HepG2 (cell line): ENCODE results near the gene PKP1. TPM values are rescaled to one million over a fixed set of nuclear protein-coding genes. Genes with fewer than 3 reads are reported as not detected.

ENCODE experiments used
- FOXA3 ChIP-seq: IDR thresholded peaks from 2 replicates; pipeline ENCODE4 v1.6.1; 2016; ENCODE audit warnings: missing genetic modification reagents, missing compliant biosample characterization
- KIAA2018 ChIP-seq: sonication (generic); formaldehyde crosslinking; IDR thresholded peaks from 2 replicates; pipeline ENCODE4 v1.5.0; 2020; ENCODE audit warnings: mild to moderate bottlenecking, missing genetic modification reagents, borderline replicate concordance
- polyA plus RNA-seq, 8 experiments: library from polyadenylated mRNA; depleted of rRNA in 3 of 8; stranded (reverse) in 7 of 8; unstranded in 1 of 8; fragments of >200 nt; fragmentation: Illumina TruSeq in 4 of 8; extraction: Trizol in 4 of 8; gene quantifications; 2 replicates each; pipeline versions ENCODE4 v1.2.1 to v1.2.3, GENCODE V29; 2011 to 2016; ENCODE audit warnings: low read depth in 4 of 8, missing spikeins in 1 of 8, mixed read lengths in 1 of 8; ENCODE audit not compliant: insufficient read depth in 1 of 8
- total RNA-seq, 5 experiments: library from RNA; depleted of rRNA; stranded (reverse); fragments of >200 nt; fragmentation: Illumina TruSeq; extraction: Trizol; gene quantifications; 2 replicates each; pipeline ENCODE4 v1.2.3, GENCODE V29; 2016; ENCODE audit warnings: low read depth in 1 of 5
- TF ChIP-seq, protein P1 (sequence below): sonication (generic); formaldehyde crosslinking; IDR thresholded peaks from 2 replicates; pipeline ENCODE4 v1.9.0; 2022; ENCODE audit warnings: missing genetic modification reagents, mild to moderate bottlenecking, borderline replicate concordance

The PKP1 gene
- total and polyA plus RNA-seq, 2 of the 13 experiments (the other 11 are each of a cell fraction or from before 2014, with no cell fraction given): not detected

DNA sequence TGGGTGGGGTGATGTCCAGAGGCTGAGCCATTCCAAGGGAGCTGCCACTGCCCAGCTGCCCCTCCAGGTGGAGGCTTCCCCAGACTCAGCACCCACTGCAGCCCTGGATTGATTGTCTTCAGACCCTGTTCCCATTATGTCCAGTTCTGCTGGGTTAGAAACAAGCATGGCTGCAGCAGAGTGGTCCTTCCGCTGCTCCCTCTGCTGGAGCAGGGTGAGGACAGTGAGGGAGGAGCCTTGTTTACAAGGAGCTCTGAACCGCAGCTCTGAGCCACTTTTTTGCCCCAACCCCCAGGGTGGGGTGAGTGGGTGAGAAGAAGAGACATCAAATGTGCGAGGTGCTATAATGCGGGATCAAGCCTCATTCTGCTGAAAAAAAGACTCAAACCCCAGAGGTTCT is 91.9 kb downstream of the PKP1 start (continued):
- TF ChIP-seq KIAA2018 (CRISPR knock-in tag) (no peak), FOXA3 (peak; percentile 66)
- TF ChIP-seq, protein P1, sequence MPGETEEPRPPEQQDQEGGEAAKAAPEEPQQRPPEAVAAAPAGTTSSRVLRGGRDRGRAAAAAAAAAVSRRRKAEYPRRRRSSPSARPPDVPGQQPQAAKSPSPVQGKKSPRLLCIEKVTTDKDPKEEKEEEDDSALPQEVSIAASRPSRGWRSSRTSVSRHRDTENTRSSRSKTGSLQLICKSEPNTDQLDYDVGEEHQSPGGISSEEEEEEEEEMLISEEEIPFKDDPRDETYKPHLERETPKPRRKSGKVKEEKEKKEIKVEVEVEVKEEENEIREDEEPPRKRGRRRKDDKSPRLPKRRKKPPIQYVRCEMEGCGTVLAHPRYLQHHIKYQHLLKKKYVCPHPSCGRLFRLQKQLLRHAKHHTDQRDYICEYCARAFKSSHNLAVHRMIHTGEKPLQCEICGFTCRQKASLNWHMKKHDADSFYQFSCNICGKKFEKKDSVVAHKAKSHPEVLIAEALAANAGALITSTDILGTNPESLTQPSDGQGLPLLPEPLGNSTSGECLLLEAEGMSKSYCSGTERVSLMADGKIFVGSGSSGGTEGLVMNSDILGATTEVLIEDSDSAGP (CRISPR knock-in tag): no peak
